ENCODE measurements around the gene LAIR1.

LAIR1 gene, protein sequence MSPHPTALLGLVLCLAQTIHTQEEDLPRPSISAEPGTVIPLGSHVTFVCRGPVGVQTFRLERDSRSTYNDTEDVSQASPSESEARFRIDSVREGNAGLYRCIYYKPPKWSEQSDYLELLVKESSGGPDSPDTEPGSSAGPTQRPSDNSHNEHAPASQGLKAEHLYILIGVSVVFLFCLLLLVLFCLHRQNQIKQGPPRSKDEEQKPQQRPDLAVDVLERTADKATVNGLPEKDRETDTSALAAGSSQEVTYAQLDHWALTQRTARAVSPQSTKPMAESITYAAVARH

DNA sequence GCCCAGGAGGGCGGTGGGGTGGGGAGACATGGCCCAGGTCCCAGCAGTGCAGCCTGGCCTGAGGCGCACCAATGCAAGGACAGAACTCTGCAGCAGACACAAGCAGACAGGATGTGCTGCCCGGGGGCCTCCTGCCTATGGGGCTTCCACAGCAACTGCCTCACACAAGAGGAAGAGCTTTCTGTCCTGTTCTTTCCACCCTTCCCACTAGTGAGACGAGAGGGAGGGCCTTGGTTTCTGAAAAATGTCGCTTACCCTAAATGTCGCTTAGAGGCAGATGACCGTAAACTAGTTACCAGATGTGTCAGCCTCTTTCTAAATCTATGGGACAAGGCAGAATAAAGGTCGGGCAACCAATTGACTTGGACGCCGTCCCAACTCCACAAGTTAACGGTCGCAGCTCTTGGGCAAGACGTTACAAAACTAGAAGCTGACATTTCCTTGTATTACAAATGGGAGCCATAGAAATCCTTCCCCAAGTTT is at the start of gene LAIR1:
Gene LAIR1, minus strand, starts transcription at position 157 of the 483 bp plus-strand sequence. Its CDS starts 127 bp downstream, at position 30.
- Mint-ChIP-seq H3K9me3 (no peaks in the 10 kb centered on the region), H3K4me1 (ENCODE audit: low read depth) (peaks cover 79% of the 10 kb centered on the region), H3K4me3 (peak within 1 kb of the TSS; percentile 88), H3K27ac (peak within 1 kb of the TSS; percentile 85), H3K36me3 (ENCODE audit: low read depth) (no peaks in the 10 kb centered on the region), H3K27me3 (peaks cover 6% of the 10 kb centered on the region)

DNA sequence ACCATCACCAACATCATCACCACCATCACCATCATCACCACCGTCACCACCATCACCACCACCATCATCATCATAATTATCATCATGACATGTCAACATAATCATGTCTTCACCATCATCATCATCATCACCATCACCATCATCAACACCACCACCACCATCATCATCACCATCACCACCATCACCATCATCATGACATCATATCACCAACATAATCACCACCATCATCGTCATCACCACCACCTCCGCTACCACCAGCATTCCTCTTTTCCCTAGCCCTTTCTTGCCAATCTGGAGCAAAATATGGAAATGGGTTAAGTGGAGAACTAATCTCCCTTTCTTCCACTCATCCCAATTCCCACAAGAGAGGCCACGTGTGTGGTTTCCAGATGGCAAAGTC is 49.4 kb upstream of the LAIR1 start:
- H3K36me3 Mint-ChIP-seq (ENCODE audit: low read depth): no peaks in the 10 kb centered on the region
- peaks cover 20% of the 10 kb centered on the region for H3K4me1 Mint-ChIP-seq (ENCODE audit: low read depth)
- peaks cover 39% of the 10 kb centered on the region for H3K27me3 Mint-ChIP-seq
- H3K4me3 Mint-ChIP-seq: no peak overlapping the region
- peak overlapping the region; percentile 4 for H3K27ac Mint-ChIP-seq
- no peaks in the 10 kb centered on the region for H3K9me3 Mint-ChIP-seq

DNA sequence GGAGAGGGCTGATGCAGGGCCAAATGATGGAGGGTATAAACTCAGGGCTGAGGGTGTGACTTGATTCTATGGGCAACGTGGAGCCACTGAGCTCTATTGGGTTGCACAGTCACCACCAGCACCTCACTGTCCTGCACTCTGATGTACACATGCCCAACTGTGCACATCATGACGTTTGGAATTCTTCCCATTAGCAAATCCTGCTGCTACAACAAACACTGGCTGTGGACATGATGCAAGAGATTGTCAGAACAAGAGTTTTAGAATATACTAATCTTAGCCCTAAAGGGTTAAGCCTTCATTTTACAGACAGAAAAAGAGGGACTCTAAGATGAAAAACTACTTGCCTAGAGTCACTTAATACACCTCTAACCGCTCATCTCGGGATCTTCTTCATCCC is 48.1 kb upstream of the LAIR1 start:
- no peaks in the 10 kb centered on the region for H3K36me3 Mint-ChIP-seq (ENCODE audit: low read depth)
- no peak overlapping the region for H3K27ac Mint-ChIP-seq
- peaks cover 39% of the 10 kb centered on the region for H3K27me3 Mint-ChIP-seq
- no peaks in the 10 kb centered on the region for H3K9me3 Mint-ChIP-seq
- H3K4me1 Mint-ChIP-seq (ENCODE audit: low read depth): peaks cover 14% of the 10 kb centered on the region
- H3K4me3 Mint-ChIP-seq: no peak overlapping the region

DNA sequence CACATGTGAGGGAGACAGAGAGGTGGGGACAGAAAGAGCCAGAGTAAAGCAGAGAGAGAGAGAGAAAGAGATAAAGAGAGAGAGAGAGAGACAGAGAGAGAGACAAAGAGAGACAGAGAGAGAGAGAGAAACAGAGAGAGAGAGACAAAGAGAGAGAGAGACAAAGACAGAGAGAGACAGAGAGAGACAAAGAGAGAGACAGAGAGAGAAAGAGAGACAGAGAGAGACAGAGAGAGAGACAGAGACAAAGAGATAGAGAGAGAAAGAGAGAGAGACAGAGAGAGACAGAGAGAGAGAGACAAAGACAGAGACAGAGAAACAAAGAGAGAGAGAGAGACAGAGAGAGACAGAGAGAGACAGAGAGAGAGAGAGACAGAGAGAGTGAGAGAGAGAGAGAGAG is 46.3 kb upstream of the LAIR1 start:
- Mint-ChIP-seq H3K4me1 (ENCODE audit: low read depth) (peaks cover 2% of the 10 kb centered on the region), H3K4me3 (no peak overlapping the region), H3K36me3 (ENCODE audit: low read depth) (no peaks in the 10 kb centered on the region), H3K27me3 (peaks cover 28% of the 10 kb centered on the region), H3K9me3 (no peaks in the 10 kb centered on the region), H3K27ac (no peak overlapping the region)

DNA sequence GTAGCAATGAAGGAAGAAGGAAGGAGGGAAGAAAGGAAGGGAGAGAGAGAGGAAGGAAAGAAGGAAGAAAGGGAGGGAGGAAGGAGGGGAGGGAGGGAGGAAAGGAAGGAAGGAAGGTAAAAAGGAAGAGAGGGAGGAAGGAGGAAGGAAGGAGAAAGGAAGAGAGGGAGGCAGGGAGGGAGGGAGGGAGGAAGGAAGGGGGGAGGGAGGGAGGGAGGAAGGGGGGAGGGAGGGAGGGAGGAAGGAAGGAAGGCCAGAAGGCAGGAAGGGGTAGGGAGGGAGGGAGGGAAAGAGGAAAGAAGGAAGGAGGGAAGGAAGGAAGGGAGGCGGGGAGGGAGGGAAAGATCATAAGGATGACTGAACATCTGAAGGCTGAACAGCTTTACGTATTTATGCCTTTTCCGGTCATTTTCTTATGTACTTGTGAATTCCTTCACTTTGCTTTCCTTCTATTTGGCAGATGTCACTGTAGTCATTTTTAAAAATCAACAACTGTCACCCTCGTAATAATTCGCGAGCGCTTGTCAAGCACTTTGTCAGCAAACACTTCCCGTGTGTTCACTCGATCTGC is 43.8 kb upstream of the LAIR1 start:
- no peaks in the 10 kb centered on the region for H3K9me3 Mint-ChIP-seq
- H3K36me3 Mint-ChIP-seq (ENCODE audit: low read depth): no peaks in the 10 kb centered on the region
- H3K27me3 Mint-ChIP-seq: peaks cover 12% of the 10 kb centered on the region
- H3K4me1 Mint-ChIP-seq (ENCODE audit: low read depth): no peaks in the 10 kb centered on the region
- no peak overlapping the region for H3K27ac Mint-ChIP-seq
- H3K4me3 Mint-ChIP-seq: no peak overlapping the region

DNA sequence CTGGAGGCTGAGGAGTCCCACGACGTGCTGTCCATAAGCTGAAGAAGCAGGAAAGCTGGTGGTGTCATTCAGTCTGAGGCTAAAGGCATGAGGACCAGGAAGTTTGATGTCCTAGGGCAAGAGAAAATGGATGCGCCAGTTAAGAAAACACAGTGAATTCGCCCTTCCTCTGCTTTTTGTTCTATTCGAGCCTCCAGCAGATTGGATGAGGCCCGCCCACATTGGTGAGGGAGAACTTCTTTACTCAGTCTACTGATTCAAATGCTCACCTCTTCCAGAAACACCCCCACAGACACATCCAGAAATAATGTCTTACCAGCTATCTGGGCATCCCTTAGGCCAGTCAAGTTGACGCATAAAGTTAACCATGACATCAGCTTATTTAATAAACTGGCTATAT is 43.0 kb upstream of the LAIR1 start:
- no peaks in the 10 kb centered on the region for H3K36me3 Mint-ChIP-seq (ENCODE audit: low read depth)
- no peak overlapping the region for H3K4me3 Mint-ChIP-seq
- no peaks in the 10 kb centered on the region for H3K4me1 Mint-ChIP-seq (ENCODE audit: low read depth)
- no peaks in the 10 kb centered on the region for H3K9me3 Mint-ChIP-seq
- peaks cover 5% of the 10 kb centered on the region for H3K27me3 Mint-ChIP-seq
- no peak overlapping the region for H3K27ac Mint-ChIP-seq

DNA sequence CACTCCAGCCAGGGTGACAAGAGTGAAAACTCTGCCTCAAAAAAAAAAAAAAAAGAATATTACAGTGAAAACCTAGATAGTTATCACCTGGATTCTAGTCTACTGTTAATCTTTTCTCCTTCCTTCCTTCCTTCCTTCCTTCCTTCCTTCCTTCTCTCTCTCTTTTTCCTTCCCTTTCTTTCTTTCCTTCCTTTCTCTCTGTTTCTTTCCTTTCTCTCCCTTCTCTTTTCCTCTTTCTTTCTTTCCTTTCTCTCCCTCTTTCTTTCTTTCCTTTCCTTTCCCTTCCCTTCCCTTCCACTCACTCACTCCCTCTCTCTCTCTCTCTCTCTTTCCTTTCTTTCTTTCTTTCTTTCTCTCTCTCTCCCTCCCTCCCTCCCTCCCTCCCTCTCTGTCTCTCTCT is 40.9 kb upstream of the LAIR1 start:
- H3K36me3 Mint-ChIP-seq (ENCODE audit: low read depth): no peaks in the 10 kb centered on the region
- H3K27me3 Mint-ChIP-seq: no peaks in the 10 kb centered on the region
- no peak overlapping the region for H3K4me3 Mint-ChIP-seq
- H3K27ac Mint-ChIP-seq: no peak overlapping the region
- H3K4me1 Mint-ChIP-seq (ENCODE audit: low read depth): no peaks in the 10 kb centered on the region
- no peaks in the 10 kb centered on the region for H3K9me3 Mint-ChIP-seq

DNA sequence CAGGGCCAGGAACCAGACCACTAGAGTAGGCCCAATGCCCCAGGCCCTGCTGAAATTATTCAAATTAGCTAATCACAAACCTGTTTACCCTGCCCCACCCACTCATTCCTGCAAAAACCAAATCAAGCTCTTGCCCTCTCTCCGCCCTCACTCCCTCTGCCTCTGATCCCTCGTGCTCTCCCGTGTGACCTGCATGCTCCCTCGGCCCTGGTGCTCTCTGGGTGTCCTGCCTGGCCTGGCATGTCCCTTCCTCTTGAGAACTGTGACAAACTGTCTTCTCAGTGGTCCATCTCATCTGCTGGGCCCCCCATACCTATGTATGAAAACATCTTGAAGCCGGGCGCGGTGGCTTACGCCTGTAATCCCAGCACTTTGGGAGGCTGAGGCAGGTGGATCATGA is 38.3 kb upstream of the LAIR1 start:
- no peak overlapping the region for H3K4me3 Mint-ChIP-seq
- no peaks in the 10 kb centered on the region for H3K9me3 Mint-ChIP-seq
- H3K27me3 Mint-ChIP-seq: no peaks in the 10 kb centered on the region
- no peak overlapping the region for H3K27ac Mint-ChIP-seq
- H3K4me1 Mint-ChIP-seq (ENCODE audit: low read depth): no peaks in the 10 kb centered on the region
- H3K36me3 Mint-ChIP-seq (ENCODE audit: low read depth): no peaks in the 10 kb centered on the region

DNA sequence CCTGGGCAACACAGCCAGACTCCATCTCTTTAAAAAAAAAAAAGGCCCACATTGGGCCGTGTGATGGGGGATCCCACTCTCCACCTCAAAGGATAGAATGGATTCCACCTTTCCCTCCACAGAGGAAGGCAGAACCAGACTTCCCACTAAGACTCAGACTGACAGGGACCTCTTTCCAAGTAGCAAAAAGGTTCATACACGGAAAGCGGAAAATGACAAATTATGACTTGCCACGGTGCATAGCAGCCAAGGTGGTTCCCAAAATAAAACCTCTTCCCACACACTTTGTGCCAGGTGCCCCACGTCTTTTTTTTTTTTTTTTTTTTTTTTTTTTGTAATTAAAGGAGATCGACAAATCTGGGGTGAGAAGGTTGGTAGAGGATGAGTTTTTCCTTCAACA is 36.2 kb upstream of the LAIR1 start:
- Mint-ChIP-seq H3K4me3 (no peak overlapping the region), H3K4me1 (ENCODE audit: low read depth) (no peaks in the 10 kb centered on the region), H3K36me3 (ENCODE audit: low read depth) (no peaks in the 10 kb centered on the region), H3K9me3 (no peaks in the 10 kb centered on the region), H3K27ac (no peak overlapping the region), H3K27me3 (peaks cover 2% of the 10 kb centered on the region)

DNA sequence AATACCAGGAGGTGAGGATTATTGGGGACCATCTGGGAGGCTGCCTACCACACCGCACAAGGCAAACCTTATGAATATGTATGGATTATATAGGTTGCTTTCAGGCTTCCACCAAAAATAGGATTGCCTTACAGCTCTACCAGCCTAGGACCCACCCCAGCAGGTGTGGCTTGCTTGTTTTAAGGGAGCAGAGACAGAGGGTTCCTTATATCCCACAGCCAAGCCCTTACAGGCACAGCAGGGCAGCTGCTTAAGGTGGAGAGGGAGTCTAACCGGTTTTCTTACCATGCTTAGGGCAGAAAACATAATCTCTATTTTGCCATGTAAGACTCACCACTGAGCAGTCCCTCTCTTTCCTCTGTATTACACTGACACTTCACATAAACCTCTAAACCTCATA is 34.5 kb upstream of the LAIR1 start:
- H3K4me1 Mint-ChIP-seq (ENCODE audit: low read depth): no peaks in the 10 kb centered on the region
- H3K27ac Mint-ChIP-seq: no peak overlapping the region
- H3K36me3 Mint-ChIP-seq (ENCODE audit: low read depth): no peaks in the 10 kb centered on the region
- H3K4me3 Mint-ChIP-seq: no peak overlapping the region
- H3K27me3 Mint-ChIP-seq: peaks cover 4% of the 10 kb centered on the region
- no peaks in the 10 kb centered on the region for H3K9me3 Mint-ChIP-seq

DNA sequence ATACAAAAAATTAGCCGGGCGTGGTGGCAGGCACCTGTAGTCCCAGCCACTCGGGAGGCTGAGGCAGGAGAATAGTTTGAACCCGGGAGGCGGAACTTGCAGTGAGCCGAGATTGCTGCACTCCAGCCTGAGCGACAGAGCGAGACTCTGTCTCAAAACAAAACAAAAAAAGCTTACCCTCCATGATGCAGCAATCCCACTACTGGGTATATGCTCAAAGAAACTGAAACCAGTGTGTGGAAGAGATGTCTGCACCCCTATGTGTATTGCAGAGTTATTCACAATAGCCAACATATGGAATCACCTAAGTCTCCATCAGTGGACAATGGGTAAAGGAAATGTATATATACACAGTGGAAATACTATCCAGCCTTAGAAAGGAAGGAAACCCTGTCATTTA is 31.0 kb upstream of the LAIR1 start:
- H3K4me1 Mint-ChIP-seq (ENCODE audit: low read depth): peaks cover 6% of the 10 kb centered on the region
- no peaks in the 10 kb centered on the region for H3K36me3 Mint-ChIP-seq (ENCODE audit: low read depth)
- H3K27me3 Mint-ChIP-seq: peaks cover 7% of the 10 kb centered on the region
- no peak overlapping the region for H3K4me3 Mint-ChIP-seq
- H3K9me3 Mint-ChIP-seq: no peaks in the 10 kb centered on the region
- H3K27ac Mint-ChIP-seq: no peak overlapping the region

DNA sequence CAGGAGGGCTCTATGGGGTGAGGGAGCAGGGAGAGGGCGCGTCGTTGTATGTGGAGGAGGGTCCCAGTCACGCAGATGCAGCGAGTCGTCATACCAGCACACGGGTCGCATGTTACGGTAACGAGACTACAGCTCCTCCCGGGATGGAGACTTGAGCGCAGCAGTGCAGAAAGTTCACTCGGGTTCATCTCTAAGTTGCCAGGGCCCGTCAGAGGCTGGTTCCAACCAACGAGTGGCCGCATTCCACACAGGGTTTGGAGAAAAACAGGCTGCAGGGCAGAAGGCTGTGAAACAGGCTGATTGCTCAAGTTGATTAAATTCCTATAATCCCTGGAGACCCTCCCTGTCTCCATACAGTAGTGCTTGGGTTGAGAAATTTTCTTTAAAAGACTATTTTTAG is 28.6 kb upstream of the LAIR1 start:
- H3K36me3 Mint-ChIP-seq (ENCODE audit: low read depth): no peaks in the 10 kb centered on the region
- peaks cover 7% of the 10 kb centered on the region for H3K27me3 Mint-ChIP-seq
- H3K4me1 Mint-ChIP-seq (ENCODE audit: low read depth): peaks cover 26% of the 10 kb centered on the region
- no peaks in the 10 kb centered on the region for H3K9me3 Mint-ChIP-seq
- no peak overlapping the region for H3K4me3 Mint-ChIP-seq
- H3K27ac Mint-ChIP-seq: no peak overlapping the region

DNA sequence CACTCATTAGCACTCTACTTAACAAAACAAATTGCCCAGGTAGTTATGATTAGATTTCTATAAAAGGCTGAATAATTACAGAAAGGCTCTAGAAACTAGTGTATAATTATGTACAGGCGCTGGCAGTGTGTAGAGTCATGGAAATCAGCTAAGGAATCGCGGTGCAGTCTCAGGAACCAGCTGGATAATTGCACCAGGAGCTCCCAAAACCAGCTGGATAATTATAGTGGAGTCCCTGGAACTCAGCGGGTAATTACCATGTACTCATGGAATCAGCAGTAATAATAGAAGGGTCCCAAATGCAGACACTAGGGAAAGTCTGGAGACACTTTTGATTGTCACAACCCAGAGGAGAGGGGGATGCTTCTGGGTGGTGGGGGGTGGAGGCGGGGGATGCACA is 27.4 kb upstream of the LAIR1 start:
- H3K27ac Mint-ChIP-seq: no peak overlapping the region
- H3K27me3 Mint-ChIP-seq: peaks cover 7% of the 10 kb centered on the region
- no peaks in the 10 kb centered on the region for H3K36me3 Mint-ChIP-seq (ENCODE audit: low read depth)
- H3K4me1 Mint-ChIP-seq (ENCODE audit: low read depth): peaks cover 36% of the 10 kb centered on the region
- no peaks in the 10 kb centered on the region for H3K9me3 Mint-ChIP-seq
- H3K4me3 Mint-ChIP-seq: no peak overlapping the region

DNA sequence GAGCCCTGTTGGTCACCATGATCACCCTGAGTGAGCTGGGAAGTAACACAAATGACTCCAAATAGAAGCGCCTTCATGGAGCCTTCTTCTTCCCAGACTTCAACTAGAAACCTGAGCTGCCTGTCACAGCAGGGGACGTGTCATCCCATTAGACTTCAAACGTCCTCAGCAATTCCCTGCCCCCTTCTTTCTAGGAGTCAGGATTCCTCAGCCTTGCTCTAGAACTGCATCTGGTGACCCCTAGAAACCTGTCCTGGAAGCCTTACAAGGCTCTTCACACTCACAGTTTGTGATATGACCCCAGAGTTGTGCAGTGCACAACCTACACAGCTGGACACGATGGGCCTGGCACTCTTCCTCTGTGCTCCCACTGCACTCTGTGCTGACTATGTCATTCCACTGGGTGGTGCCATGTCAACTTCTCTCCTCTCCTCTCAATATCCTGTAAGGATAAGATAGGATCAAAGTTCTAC is 26.9 kb upstream of the LAIR1 start:
- no peaks in the 10 kb centered on the region for H3K36me3 Mint-ChIP-seq (ENCODE audit: low read depth)
- peaks cover 7% of the 10 kb centered on the region for H3K27me3 Mint-ChIP-seq
- no peaks in the 10 kb centered on the region for H3K9me3 Mint-ChIP-seq
- no peak overlapping the region for H3K27ac Mint-ChIP-seq
- no peak overlapping the region for H3K4me3 Mint-ChIP-seq
- H3K4me1 Mint-ChIP-seq (ENCODE audit: low read depth): peaks cover 36% of the 10 kb centered on the region

DNA sequence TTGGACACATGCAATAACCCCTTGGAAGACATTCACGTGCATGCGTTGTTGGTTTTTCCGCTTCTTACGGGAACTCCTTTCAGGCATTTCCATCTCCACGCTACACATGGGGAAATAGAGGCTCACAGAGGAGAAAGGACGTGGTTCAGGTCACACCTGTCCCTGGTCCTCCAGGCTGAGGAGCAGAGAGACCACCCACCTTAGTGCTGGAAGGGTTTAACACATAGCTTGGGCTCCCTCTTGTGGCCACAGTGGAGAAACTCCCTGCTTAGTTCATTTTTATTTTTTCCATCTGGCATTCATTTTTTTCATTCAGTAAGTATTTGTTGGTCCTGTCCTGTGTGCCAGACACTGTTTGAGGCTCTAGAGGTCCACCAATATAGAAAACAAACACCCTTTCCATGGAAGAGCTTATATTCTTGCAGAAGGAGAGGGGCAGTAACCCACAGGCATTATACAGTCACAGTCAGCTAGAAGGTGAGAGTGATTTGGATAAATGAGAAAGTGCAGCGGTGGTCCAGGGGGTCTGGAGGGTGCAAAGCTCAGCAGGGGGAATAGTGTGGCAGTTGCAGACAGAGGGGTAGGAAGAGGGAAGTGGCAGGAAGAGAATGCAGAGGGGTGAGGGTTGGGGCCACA is 26.3 kb upstream of the LAIR1 start:
- peaks cover 7% of the 10 kb centered on the region for H3K27me3 Mint-ChIP-seq
- no peak overlapping the region for H3K27ac Mint-ChIP-seq
- no peaks in the 10 kb centered on the region for H3K9me3 Mint-ChIP-seq
- no peak overlapping the region for H3K4me3 Mint-ChIP-seq
- peaks cover 36% of the 10 kb centered on the region for H3K4me1 Mint-ChIP-seq (ENCODE audit: low read depth)
- no peaks in the 10 kb centered on the region for H3K36me3 Mint-ChIP-seq (ENCODE audit: low read depth)
